Medulla oblongata (tissue), 1 donor: ENCODE measurements around the gene DEPDC1B.
A peak's percentile ranks its signal among the peaks of the same experiment; 100 is the strongest.
"Not testable (repeated sequence)": the region's sequence is repeated elsewhere in the genome, so short reads cannot be mapped to it uniquely, and the experiment has no call there.

ENCODE experiments used
- DNase-seq: peaks from one replicate; pipeline ENCODE4 v3.0.0-alpha.2; 2015; ENCODE audit errors: extremely low spot score

DEPDC1B gene, protein sequence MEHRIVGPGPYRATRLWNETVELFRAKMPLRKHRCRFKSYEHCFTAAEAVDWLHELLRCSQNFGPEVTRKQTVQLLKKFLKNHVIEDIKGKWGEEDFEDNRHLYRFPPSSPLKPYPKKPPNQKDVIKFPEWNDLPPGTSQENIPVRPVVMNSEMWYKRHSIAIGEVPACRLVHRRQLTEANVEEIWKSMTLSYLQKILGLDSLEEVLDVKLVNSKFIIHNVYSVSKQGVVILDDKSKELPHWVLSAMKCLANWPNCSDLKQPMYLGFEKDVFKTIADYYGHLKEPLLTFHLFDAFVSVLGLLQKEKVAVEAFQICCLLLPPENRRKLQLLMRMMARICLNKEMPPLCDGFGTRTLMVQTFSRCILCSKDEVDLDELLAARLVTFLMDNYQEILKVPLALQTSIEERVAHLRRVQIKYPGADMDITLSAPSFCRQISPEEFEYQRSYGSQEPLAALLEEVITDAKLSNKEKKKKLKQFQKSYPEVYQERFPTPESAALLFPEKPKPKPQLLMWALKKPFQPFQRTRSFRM

DNA sequence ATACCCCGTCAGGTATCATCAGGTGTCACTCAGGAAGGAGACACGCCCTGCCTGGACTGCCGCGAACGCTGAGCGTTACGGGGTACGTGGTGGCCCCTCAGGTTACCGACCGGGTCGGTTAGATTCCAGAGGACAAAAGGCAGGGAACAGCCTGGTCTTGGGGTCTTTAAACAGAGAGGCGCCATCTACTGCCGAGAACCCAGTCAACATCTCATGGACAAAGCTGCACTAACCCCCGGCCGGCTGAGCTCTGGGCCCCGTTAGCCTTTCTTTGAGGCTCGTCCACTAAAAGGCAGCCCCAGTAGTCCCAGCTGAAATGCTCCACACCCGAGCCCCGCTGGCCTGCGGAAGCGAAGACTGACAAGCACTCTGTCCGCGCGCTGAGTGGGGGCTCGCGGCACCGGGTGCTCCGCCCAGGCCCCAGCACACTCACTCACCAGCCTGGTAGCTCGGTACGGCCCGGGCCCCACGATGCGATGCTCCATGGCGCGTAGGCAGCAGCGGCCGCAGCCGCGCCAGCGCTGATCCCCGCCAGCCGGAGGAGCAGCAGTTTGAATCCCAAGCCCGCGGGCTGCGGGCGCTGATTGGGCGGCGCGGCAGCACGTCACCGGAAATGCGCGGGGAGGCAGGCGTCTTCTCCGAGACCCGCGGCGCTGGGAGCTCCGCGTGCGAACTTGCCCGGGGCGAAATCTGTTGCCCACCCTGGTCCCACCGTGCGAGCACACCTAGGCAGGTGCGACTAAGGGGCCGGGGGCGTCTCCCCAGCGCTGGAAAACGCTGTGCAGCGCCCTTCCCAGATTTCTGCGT, at the start of gene DEPDC1B:
TSS of gene DEPDC1B (minus strand) at position 558 of the 807 bp plus-strand sequence. CDS start at position 485, 73 bp downstream.
- DNase-seq = peak; percentile 89

DNA sequence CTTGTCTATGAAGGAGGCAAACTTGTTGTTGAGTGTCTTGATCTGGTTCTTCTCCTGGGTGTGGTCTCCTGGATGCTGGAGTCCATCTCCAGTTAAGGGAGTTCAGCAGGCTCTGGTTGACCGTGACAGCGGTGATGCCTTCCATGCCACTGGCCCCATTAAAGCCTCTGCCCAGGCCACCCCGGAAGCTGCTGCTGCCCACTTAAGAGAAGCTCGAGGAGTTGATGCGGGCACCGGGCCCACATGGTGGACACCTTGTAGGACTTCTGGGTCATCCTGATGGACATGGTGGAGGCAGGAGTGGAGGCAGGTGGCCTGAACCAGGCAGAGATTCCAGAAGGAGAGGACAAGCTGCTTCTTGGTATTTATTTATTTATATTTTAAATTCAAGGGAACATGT, 44.7 kb upstream of the DEPDC1B start:
- DNase-seq = no peak

DNA sequence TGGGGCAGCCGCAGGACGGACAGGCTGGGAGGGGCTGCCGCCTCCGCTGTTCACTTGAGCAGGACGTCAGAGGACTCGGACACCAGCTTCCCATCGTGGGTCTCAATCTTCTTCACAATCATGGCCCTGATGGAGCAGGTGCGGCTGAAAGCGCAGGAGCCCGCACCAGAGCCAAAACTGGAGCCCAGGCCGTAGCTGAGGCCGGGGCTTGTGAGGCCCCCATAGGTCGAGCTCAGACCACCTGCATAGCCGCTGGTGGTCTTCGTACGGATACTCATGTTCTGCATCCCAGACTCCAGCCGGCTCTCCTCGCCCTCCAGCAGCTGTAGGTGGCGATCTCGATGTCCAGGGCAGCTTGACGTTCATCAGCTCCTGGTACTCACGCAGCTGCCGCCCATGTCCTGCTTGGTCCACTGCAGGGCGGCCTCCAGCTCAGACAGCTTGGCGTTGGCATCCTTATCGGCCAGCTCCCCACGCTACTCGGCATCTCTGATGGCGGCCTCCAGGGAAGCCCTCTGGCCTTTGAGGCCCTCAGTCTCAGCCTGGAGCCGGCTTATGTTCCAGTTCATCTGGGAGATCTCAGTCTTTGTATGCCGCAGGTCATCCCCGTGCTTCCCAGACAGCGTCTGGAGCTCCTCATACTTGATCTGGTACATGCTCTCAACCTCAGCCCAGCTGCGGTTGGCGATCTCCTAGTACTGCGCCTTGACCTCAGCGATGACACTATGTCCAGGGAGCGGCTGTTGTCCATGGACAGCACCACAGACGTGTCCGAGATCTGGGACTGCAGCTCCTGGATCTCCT, 43.7 kb upstream of the DEPDC1B start:
- DNase-seq = no peak

DNA sequence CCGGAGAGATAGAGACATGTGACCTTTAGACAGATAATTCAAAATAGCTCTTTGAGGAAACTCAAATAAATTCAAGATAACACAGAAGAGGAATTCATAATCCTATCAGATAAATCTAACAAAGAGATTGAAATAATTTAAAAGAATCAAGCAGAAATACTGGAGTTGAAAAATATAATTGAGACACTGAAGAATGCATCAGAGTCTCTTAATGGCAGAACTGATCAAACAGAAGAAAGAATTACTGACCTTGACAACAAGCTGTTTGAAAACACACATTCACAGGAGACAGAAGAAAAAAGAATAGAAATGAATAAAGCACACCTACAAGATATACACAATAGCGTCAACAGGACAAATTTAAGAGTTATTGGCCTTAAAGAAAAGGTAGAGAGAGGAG, 40.4 kb upstream of the DEPDC1B start:
- no peak for DNase-seq

DNA sequence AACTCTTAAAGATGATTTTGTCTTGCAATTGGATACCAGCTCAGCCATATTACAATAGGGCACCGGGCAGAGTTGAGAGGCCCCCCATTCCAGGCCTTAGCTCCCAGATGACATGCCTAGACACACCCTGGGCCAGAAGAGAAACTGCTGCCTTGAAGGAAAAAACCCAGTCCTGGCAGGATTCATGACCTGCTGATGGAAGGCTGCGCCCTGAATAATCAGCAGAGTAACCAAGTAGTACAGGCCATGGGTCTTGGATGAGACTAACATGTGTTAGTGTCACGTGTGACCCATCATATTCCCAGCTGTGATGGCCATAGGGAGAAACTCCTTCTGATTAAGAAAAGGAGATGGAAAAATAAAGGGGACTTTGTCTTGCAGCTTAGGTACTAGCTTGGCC, 39.0 kb upstream of the DEPDC1B start:
- no peak for DNase-seq

DNA sequence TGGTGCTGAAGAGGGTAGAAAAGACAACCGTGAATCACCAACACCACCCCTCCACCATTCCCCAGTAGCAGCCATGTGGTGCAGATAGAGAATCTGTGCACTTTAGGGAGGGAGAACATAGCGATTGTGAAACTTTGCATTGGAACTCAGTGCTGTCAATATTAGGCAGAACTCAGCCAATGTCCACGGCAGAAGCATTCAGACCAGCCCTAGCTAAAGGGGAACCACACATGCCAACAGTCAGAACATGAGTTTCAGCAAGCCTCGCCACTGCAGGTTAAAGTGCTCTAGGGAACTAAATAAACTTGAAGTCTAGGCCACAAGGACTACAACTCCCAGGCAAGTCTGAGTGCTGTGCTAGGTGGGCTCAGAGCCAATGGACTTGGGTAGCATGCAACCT, 38.5 kb upstream of the DEPDC1B start:
- no peak for DNase-seq

DNA sequence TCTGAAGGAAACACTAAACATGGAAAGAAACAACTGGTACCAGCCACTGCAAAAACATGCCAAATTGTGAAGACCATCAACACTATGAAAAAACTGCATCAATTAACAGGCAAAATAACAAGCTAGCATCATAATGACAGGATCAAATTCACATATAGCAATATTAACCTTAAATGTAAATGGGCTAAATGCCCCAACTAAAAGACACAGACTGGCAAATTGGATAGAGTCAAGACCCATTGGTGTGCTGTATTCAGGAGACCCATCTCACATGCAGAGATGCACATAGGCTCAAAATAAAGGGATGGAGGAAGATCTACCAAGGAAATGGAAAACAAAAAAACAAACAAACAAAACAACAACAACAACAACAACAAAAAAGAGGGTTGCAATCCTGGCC, 30.9 kb upstream of the DEPDC1B start:
- DNase-seq = not testable (repeated sequence)

DNA sequence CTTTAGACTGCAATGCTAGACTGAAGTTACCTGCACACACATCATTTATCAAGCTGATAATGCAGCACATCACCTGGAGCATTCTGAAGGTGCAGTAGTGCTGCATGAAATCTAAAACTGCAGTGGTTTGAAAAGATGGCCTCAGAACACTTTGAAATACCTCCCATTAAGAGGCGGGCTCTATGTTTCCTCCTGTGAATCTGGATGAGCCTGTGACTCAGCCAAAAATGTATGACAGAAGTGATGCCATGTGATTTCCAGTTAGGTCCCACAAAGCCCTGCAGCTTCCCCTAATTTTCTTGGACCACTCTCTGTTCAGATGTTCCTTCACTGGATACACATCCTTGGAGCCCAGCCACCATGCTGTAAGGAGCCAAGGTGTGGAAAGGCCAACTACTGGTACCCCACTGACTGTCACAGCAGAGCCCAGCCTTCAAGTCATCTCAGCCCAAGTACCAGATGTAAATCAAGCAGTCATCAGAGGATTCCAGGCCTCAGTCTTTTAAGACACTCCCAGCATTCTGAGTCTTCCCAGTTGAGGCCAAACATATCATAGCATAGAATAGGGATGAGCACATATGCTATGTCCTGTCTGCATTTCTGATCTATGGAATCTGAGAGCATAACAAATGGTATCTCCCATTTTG, 27.2 kb upstream of the DEPDC1B start:
- DNase-seq = no peak

DNA sequence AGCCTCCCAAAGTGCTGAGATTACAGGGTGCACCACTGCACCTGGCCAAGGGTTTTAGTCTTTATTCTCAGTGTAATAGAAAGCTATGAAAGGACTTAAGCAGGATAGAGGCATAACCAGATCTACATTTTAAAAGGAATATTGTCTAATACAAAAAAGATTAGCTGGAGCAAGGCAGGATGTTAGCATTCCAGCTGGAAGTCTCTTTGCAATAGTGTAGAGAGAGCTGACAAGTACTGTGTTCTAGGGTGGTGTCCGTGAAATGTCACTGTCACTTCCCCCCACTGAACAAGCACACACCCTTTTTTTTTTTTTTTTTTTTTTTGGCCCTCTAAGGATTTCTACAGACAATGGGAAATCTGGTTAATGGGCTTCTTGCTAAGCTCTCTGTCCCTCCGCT, 24.2 kb upstream of the DEPDC1B start:
- no peak for DNase-seq

DNA sequence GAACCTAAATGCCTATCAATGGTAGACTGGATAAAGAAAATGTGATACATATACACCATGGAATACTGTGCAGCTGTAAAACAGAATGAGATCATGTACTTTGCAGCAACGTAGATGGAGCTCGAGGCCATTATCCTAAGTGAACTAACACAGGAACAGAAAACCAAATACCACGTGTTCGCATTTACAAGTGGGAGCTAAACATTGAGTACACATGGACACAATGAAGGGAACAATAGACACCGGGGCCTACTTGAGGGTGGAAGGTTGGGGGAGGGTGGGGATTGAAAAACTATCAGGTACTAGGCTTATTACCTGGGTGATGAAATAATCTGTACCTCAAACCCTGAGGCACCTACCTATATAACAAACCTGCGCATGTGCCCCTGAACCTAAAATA, 22.4 kb upstream of the DEPDC1B start:
- no peak for DNase-seq

DNA sequence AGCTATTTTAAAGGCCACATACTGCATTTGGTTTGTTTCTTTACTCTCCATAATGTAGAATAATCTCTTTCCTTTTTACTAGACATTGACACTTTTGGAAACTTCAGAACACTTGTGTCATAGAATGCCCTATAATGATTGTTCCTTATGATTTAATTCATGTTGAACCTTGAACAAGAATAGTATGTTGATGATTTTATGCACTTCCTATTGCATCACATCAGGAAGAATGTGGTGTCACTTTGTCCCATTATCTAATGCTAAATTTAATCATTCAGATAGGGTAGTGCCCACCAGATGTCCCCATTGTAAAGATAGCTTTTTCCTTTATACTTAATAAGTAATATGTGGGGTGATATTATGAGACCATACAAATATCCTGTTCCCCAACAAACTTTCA, 19.4 kb upstream of the DEPDC1B start:
- DNase-seq = no peak

DNA sequence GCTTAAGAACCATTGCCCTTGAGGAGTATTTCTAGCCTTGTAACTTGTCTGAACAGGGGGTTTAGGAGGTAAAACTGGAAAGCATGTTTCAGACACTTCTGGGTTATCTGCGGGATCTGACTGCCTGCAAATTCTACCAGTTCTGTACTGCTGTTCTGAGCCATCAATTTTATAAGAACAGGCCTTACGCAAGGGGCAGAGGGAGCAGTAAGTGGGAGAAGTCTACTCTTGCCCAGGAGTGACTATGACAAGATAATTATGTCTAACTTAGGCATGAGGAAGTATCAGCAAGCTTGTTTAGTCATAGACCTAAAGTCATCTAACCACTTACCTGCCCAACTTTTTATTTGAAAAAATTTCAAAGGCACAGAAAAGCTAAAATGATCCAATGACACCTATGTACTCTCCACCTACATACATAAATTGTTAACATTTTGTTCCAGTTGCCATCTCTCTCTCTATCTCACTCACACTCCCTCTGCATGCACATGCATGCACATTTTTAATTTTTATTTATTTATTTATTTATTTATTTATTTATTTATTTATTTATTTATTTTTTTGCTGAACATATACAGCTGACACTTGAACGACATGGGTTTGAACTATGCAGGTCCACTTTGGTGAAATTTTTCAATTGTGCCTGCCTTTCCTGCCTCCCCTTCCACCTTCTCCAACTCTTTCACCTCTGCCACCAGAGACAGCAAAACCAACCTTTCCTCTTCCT, 18.4 kb upstream of the DEPDC1B start:
- no peak for DNase-seq

DNA sequence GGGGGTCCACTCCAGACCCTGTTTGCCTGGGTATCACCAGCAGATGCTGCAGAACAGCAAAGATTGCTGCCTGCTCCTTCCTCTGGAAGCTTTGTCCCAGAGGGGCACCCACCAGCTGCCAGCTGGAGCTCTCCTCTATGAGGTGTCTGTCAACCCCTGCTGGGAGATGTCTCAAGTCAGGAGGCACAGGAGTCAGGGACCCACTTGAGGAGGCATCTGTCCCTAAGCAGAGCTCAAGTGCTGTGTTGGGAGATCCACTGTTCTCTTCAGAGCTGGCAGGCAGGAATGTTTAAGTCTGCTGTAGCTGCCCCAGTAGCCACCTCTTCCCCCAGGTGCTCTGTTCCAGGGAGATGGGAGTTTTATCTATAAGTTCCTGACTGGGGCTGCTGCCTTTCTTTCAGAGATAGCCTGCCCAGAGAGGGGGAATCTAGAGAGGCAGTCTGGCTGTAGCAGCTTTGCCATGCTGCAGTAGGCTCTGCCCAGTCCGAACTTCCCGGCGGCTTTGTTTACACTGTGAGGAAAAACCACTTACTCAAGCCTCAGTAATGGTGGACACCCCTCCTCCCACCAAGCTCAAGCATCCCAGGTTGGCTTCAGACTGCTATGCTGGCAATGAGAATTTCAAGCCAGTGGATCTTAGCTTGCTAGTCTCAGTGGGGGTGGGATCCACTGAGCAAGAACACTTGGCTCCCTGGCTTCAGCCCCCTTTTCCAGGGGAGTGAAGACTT, 15.4 kb upstream of the DEPDC1B start:
- DNase-seq = not testable (repeated sequence)

DNA sequence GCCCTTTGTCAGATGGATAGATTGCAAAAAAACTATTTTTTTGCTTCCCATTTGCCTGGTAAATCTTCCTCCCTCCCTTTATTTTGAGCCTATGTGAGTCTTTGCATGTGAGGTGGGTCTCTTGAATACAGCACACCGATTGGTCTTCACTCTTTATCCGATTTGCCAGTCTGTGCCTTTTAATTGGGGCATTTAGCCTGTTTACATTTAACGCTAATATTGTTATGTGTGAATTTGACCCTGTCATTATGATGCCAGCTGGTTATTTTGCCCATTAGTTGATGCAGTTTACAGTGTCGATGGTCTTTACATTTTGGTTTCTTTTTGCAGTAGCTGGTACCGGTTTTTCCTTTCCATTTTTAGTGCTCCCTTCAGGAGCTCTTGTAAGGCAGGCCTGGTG, 13.0 kb upstream of the DEPDC1B start:
- DNase-seq = no peak

DNA sequence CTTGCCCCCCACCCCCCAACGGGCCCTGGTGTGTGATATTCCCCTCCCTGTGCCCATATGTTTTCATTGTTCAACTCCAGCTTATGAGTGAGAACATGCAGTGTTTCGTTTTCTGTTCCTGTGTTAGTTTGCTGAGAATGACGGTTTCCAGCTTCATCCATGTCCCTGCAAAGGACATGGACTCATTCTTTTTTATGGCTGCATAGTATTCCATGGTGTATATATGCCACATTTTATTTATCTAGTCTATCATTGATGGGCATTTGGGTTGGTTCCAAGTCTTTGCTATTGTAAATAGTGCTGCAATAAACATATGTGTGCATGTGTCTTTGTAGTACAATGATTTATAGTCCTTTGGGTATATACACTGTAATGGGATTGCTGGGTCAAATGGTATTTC, 11.9 kb upstream of the DEPDC1B start:
- not testable (repeated sequence) for DNase-seq

DNA sequence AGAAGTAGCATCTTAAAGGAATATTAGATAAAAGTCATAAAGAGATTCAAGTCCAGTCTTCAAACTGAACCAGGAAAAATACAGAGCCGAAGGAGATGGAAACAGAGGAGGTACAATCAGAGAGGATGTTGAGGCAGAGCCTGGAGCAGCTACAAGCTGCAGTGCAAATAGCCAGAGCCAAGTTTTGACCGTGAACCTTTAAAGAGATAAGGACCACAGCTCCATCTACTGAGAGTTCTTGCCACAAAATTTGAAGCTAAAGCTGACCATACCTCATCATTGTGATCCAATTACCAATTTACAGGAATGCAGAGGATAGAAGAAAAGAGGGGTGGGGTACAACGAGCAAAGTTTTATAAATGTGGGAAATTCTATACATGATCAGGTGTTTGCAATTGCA, 10.4 kb upstream of the DEPDC1B start:
- DNase-seq = no peak

DNA sequence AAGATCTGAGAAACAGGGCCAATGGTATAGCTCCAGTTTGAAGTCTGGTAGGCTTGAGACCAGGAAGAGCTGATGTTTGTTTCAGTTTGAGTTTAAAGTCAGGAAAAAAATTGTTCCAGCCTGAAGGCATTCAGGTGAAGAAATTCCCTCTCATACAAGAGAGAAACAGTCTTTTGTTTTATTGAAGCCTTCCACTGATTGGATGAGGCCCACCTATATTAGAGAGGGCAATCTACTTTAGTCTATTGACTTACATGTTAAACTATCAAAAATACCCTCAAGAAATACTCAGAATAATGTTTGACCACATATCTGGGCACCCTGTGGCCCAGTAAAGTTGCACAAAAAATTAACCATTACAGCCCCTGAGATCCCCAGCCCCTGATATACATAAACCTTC, 5.2 kb upstream of the DEPDC1B start:
- no peak for DNase-seq

DNA sequence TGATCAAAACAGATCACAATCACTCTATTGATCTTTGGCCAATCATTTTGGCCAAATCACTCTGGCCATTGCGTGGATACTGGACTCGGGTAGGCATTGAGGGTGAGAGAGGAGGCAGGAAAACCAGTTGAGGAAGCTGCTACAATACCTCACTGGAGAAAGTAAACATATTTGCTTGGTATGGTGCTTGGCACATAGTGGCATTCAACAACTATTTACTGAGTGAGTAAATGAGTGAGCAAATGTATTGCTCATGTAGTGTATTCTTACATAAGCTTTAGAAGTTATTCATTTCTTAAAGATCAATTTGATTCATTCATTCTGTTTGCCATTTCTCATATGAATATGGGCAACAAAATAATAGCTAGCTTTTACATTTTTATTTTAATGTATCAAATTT, 4.0 kb upstream of the DEPDC1B start:
- DNase-seq = no peak

DNA sequence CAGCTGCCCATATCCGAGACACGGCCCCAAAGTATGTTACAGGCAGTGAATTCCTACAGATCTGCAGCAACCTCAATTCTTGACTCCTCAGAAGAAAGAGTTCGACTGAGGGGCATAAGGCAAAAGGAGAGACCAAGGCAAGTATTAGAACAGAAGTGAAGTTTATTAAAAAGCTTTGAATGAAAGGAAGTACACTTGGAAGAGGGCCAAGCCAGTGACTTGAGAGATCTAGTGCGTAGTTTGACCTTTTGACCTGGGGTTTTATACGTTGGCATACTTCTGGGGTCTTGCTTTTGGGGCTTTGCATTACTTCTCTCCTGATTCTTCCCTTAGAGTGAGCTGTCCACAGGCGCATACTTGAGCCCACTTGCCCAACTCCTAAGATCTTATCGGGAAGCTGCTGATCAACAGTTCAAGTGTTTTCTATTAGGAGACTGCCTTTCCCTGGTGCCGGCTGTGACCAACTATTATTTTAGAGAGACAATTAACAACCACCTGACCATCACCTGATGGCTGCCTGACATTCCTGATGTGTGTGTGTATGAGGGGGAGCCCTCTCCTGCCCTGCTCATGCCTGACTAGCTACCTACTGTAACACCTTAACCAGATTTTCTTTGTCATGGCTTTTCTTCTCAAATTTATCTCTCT, 1.5 kb upstream of the DEPDC1B start:
- no peak for DNase-seq

DNA sequence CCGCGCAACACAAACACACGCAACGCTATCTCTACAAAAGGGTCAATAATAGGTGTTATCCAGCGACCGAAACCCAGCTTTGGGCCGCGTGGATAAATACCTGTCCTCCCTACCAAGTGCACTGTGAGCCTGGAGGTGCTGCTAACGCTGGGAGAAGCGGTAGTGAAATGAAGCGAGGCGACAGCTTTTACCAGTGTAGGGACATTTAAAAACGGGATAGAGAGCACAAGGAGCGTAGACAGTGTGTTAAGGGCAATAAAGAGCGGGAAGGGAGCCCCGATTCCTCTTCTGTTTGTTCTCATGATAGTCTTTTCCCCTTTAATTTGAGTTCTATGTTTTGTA, 421 bp upstream of the DEPDC1B start:
- DNase-seq = peak; percentile 33
